HCT116 (cell line): ENCODE data around the gene THSD7A. TPM values are rescaled to one million over a fixed set of nuclear protein-coding genes. Genes with fewer than 3 reads are reported as not detected.

Source experiments
- ATAC-seq: fragments of 200-7000 bp; cut with Tn5 transposase; 2 replicates; pipeline ENCODE4 v1.9.1; 2020; ENCODE audit warnings: mild to moderate bottlenecking, moderate library complexity
- BruUV-seq: library from RNA; stranded (reverse); fragments of 400-500 nt; replicated peaks from 2 replicates; lab custom pipeline; 2021; lab: Mats Ljungman, UMichigan
- CTCF ChIA-PET: fragments of 300-600 bp; sonication (Branson Sonifier 250); formaldehyde crosslinking; loops from one replicate; lab custom pipeline; 2021; ENCODE audit warnings: antibody characterized with exemption; lab: Charles Lee
- POLR2A ChIA-PET: fragments of 300-600, 350-600 bp; sonication (Branson Sonifier 250); formaldehyde crosslinking; loops from one replicate; lab custom pipeline; 2021; ENCODE audit warnings: antibody characterized with exemption; lab: Charles Lee
- RAD21 ChIA-PET, 2 experiments: fragments of 300-600 bp; sonication (Branson Sonifier 250); formaldehyde crosslinking; loops; one replicate each; lab custom pipeline; 2023; ENCODE audit warnings: low total read pairs in 2 of 2; ENCODE audit not compliant: uncharacterized antibody in 2 of 2, unreplicated experiment in 2 of 2, low non-redundant PET in 1 of 2; lab: Charles Lee
- DNase-seq: peaks from one replicate; pipeline ENCODE4 v3.0.0-alpha.2; 2010; ENCODE audit warnings: low read depth, low spot score
- H2AFZ ChIP-seq: fragments of 200-600 bp; shearing (Covaris generic), sonication (generic); 2 replicates; pipeline ENCODE4 v1.6.1; 2017; ENCODE audit warnings: low read depth, mixed run types, mixed read lengths, antibody characterized with exemption, low read length; ENCODE audit not compliant: poor library complexity, severe bottlenecking
- H3K27ac ChIP-seq: 2 replicates; pipeline ENCODE4 v1.5.1; 2012; ENCODE audit warnings: low read depth, low read length
- H3K27me3 ChIP-seq: fragments of 200-600 bp; sonication (generic); 2 replicates; pipeline ENCODE4 v1.6.1; 2016; ENCODE audit warnings: mixed run types, low read length, mixed read lengths; ENCODE audit not compliant: insufficient read depth
- H3K36me3 ChIP-seq, 2 experiments: fragments of 200-500 bp in 1 of 2; fragments of 200-600 bp in 1 of 2; sonication (Bioruptor generic) in 1 of 2; sonication (generic) in 1 of 2; 2 replicates each; pipeline versions ENCODE4 v1.5.1 to v1.6.1; 2014 to 2016; ENCODE audit warnings: low read length in 2 of 2, inconsistent platforms in 1 of 2, mixed read lengths in 1 of 2, mixed run types in 1 of 2; ENCODE audit not compliant: insufficient read depth in 2 of 2, control insufficient read depth in 1 of 2
- H3K4me1 ChIP-seq, 2 experiments: fragments of 200-600 bp in 1 of 2; sonication (generic) in 1 of 2; 2 replicates each; pipeline versions ENCODE4 v1.5.1 to v1.6.1; 2012 to 2017; ENCODE audit warnings: low read length in 2 of 2, inconsistent platforms in 1 of 2, mild to moderate bottlenecking in 1 of 2, mixed read lengths in 1 of 2, mixed run types in 1 of 2, moderate library complexity in 1 of 2; ENCODE audit not compliant: insufficient read depth in 2 of 2, control insufficient read depth in 1 of 2
- H3K4me2 ChIP-seq: fragments of 200-600 bp; sonication (generic); 2 replicates; pipeline ENCODE4 v1.6.1; 2017; ENCODE audit warnings: mixed run types, low read length, mixed read lengths
- H3K4me3 ChIP-seq, 2 experiments: fragments of 200-600 bp in 1 of 2; sonication (generic) in 1 of 2; replicated peaks in 1 of 2; 2 replicates each; pipeline ENCODE4 v1.5.1; 2011 to 2016; ENCODE audit warnings: low read length in 2 of 2, control low read depth in 1 of 2, low read depth in 1 of 2, mild to moderate bottlenecking in 1 of 2, mixed read lengths in 1 of 2, mixed run types in 1 of 2
- H3K79me2 ChIP-seq: fragments of 200-600 bp; sonication (generic); 2 replicates; pipeline ENCODE4 v1.6.1; 2017; ENCODE audit warnings: mild to moderate bottlenecking, mixed run types, low read length, moderate library complexity, mixed read lengths; ENCODE audit not compliant: insufficient read depth
- H3K9ac ChIP-seq: fragments of 200-600 bp; sonication (generic); 2 replicates; pipeline ENCODE4 v1.6.1; 2016; ENCODE audit warnings: low read length, mixed read lengths
- H3K9me2 ChIP-seq: fragments of 200-600 bp; sonication (generic), shearing (Covaris generic); 2 replicates; pipeline ENCODE4 v1.6.1; 2017; ENCODE audit warnings: mixed run types, mild to moderate bottlenecking, moderate library complexity; ENCODE audit not compliant: insufficient read depth
- H3K9me3 ChIP-seq, 2 experiments: fragments of 200-500 bp in 1 of 2; fragments of 200-600 bp in 1 of 2; sonication (Bioruptor generic) in 1 of 2; sonication (generic) in 1 of 2; 2 replicates each; pipeline ENCODE4 v1.6.1; 2014 to 2017; ENCODE audit warnings: low read length in 2 of 2, mixed read lengths in 2 of 2, inconsistent platforms in 1 of 2, low read depth in 1 of 2, mild to moderate bottlenecking in 1 of 2, mixed run types in 1 of 2, moderate library complexity in 1 of 2; ENCODE audit not compliant: control insufficient read depth in 1 of 2, insufficient read depth in 1 of 2
- H4K20me1 ChIP-seq: fragments of 200-600 bp; sonication (generic), shearing (Covaris generic); 2 replicates; pipeline ENCODE4 v1.6.1; 2017; ENCODE audit warnings: mixed run types, mild to moderate bottlenecking, moderate library complexity; ENCODE audit not compliant: insufficient read depth
- CEBPB ChIP-seq: IDR thresholded peaks from 2 replicates; pipeline ENCODE4 v1.6.1; 2012; ENCODE audit warnings: low read depth
- EGR1 ChIP-seq: IDR thresholded peaks from 2 replicates; pipeline ENCODE4 v1.6.1; 2012; ENCODE audit warnings: low read depth
- ELF1 ChIP-seq: IDR thresholded peaks from 2 replicates; pipeline ENCODE4 v1.6.1; 2012; ENCODE audit warnings: low read depth, borderline replicate concordance
- EZH2 ChIP-seq: fragments of 200-600 bp; sonication (generic); IDR thresholded peaks from 2 replicates; pipeline ENCODE4 v1.6.1; 2017; ENCODE audit warnings: antibody characterized with exemption, mixed run types
- EZH2phosphoT487 ChIP-seq: fragments of 200-600 bp; IDR thresholded peaks from 2 replicates; pipeline ENCODE4 v1.6.1; 2018; ENCODE audit warnings: antibody characterized with exemption, borderline replicate concordance
- FOSL1 ChIP-seq: IDR thresholded peaks from 2 replicates; pipeline ENCODE4 v1.6.1; 2012; ENCODE audit warnings: low read depth
- JUND ChIP-seq: IDR thresholded peaks from 2 replicates; pipeline ENCODE4 v1.6.1; 2012
- POLR2A ChIP-seq: IDR thresholded peaks from 2 replicates; pipeline ENCODE4 v1.7.0; 2011; ENCODE audit warnings: borderline replicate concordance; ENCODE audit not compliant: insufficient read depth, insufficient read length; ENCODE audit errors: extremely low read depth
- POLR2AphosphoS5 ChIP-seq: IDR thresholded peaks from 2 replicates; pipeline ENCODE4 v1.6.1; 2011; ENCODE audit warnings: mild to moderate bottlenecking, low read depth, low read length, moderate library complexity
- REST ChIP-seq: IDR thresholded peaks from 2 replicates; pipeline ENCODE4 v1.6.1; 2012; ENCODE audit warnings: low read depth
- SIN3A ChIP-seq: IDR thresholded peaks from 2 replicates; pipeline ENCODE4 v1.6.1; 2012; ENCODE audit warnings: low read depth
- SP1 ChIP-seq: IDR thresholded peaks from 2 replicates; pipeline ENCODE4 v1.6.1; 2012; ENCODE audit warnings: low read depth
- SRF ChIP-seq: IDR thresholded peaks from 2 replicates; pipeline ENCODE4 v1.6.1; 2012; ENCODE audit warnings: low read depth
- TCF7L2 ChIP-seq: IDR thresholded peaks from 2 replicates; pipeline ENCODE4 v1.7.0; 2011; ENCODE audit warnings: borderline replicate concordance, inconsistent platforms; ENCODE audit not compliant: insufficient read depth, insufficient read length; ENCODE audit errors: extremely low read depth
- YY1 ChIP-seq: IDR thresholded peaks from 2 replicates; pipeline ENCODE4 v1.6.1; 2011; ENCODE audit warnings: low read length, low read depth, moderate library complexity, mild to moderate bottlenecking; ENCODE audit not compliant: insufficient replicate concordance; ENCODE audit errors: extremely low read depth
- ZBTB33 ChIP-seq: IDR thresholded peaks from 2 replicates; pipeline ENCODE4 v1.6.1; 2011; ENCODE audit warnings: mild to moderate bottlenecking, low read length, moderate library complexity; ENCODE audit not compliant: insufficient replicate concordance; ENCODE audit errors: extremely low read depth
- ZNF274 ChIP-seq: fragments of 200-500 bp; sonication (Bioruptor generic); IDR thresholded peaks from 2 replicates; pipeline ENCODE4 v1.6.1; 2014; ENCODE audit warnings: mild to moderate bottlenecking, low read depth, low read length, inconsistent platforms
- intact Hi-C: fragments of 100-400 bp; cut with micrococcal nuclease; formaldehyde crosslinking; loops from 2 replicates; pipeline ENCODE4 v1.10.0; 2022
- total RNA-seq: library from RNA; stranded (reverse); gene quantifications from one replicate; pipeline ENCODE4 v1.2.1, GENCODE V29; 2021; ENCODE audit not compliant: unreplicated experiment
- TF ChIP-seq, protein P1 (sequence below): IDR thresholded peaks from 2 replicates; pipeline ENCODE4 v1.6.1; 2012
- TF ChIP-seq, protein P2 (sequence below): IDR thresholded peaks from 2 replicates; pipeline ENCODE4 v1.6.1; 2012
- TF ChIP-seq, protein P3 (sequence below), 3 experiments: fragments of 200-600 bp in 1 of 3; sonication (generic) in 1 of 3; IDR thresholded peaks in 2 of 3; conservative IDR thresholded peaks in 1 of 3; 2 replicates each; pipeline ENCODE4 v1.5.1; 2012 to 2017; ENCODE audit warnings: low read depth in 2 of 3, low read length in 2 of 3, antibody characterized with exemption in 1 of 3, borderline replicate concordance in 1 of 3, control low read depth in 1 of 3, mild to moderate bottlenecking in 1 of 3, mixed read lengths in 1 of 3, mixed run types in 1 of 3, moderate library complexity in 1 of 3; ENCODE audit not compliant: insufficient read depth in 1 of 3

The THSD7A gene
- total RNA-seq, 1 experiment from 2014 or later, result 0.05 TPM

DNA sequence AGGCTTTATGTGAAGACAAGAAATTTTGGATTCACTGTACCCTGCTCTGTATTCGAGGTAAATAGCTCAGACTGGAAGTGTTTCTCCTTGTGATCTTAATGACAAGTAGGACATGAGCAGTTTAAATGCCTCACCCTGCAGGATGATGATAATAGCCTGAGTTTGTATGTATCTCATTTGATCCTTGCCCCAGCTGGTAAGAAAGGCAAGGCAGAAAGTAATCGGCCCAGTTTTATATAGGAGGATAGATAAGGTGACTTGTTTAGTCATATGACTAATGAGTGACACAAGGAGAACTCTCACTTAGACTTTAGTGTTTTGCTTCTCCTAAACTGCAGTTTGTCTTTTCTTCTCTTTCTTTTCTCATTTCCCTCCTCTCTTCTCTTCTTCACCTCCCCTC, 485.7 kb downstream of the THSD7A start:
- intact Hi-C loops, result loop anchor here (10.0 kb wide), 1 partner anchor 932 kb away; no protein-coding TSS in a partner anchor
- CTCF ChIA-PET, result interaction anchor here (1.2 kb wide), 1 partner anchor 457 kb away, joined by 3 read pairs; no protein-coding TSS in a partner anchor
- RAD21 ChIA-PET, result no interaction called here

More for the DNA sequence above, 485.7 kb downstream of the THSD7A start:
- H3K9me2 ChIP-seq, result no peaks in the 10 kb centered on the region
- H3K79me2 ChIP-seq, result no peaks in the 10 kb centered on the region
- TF ChIP-seq POLR2A (no peak), REST (no peak), JUND (no peak), EZH2phosphoT487 (no peak), POLR2AphosphoS5 (no peak), FOSL1 (no peak), SRF (no peak), CEBPB (no peak), SIN3A (no peak), ELF1 (no peak), EZH2 (no peak), ZBTB33 (no peak), EGR1 (no peak), ZNF274 (no peak), YY1 (no peak), TCF7L2 (no peak), SP1 (no peak)
- TF ChIP-seq, protein P1, sequence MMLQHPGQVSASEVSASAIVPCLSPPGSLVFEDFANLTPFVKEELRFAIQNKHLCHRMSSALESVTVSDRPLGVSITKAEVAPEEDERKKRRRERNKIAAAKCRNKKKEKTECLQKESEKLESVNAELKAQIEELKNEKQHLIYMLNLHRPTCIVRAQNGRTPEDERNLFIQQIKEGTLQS, result no peak
- TF ChIP-seq, protein P2, sequence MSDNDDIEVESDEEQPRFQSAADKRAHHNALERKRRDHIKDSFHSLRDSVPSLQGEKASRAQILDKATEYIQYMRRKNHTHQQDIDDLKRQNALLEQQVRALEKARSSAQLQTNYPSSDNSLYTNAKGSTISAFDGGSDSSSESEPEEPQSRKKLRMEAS, result no peak
- TF ChIP-seq, protein P3, sequence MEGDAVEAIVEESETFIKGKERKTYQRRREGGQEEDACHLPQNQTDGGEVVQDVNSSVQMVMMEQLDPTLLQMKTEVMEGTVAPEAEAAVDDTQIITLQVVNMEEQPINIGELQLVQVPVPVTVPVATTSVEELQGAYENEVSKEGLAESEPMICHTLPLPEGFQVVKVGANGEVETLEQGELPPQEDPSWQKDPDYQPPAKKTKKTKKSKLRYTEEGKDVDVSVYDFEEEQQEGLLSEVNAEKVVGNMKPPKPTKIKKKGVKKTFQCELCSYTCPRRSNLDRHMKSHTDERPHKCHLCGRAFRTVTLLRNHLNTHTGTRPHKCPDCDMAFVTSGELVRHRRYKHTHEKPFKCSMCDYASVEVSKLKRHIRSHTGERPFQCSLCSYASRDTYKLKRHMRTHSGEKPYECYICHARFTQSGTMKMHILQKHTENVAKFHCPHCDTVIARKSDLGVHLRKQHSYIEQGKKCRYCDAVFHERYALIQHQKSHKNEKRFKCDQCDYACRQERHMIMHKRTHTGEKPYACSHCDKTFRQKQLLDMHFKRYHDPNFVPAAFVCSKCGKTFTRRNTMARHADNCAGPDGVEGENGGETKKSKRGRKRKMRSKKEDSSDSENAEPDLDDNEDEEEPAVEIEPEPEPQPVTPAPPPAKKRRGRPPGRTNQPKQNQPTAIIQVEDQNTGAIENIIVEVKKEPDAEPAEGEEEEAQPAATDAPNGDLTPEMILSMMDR (IDR thresholded peaks at IDR 0.05 in 2 of 3, conservative IDR thresholded peaks at IDR 0.05 in 1 of 3; ENCODE audit: borderline replicate concordance in 1 of 3, insufficient read depth in 1 of 3, low read depth in 2 of 3, low read length in 2 of 3), result no peak
- POLR2A ChIA-PET, result no interaction called here
- H3K9me3 ChIP-seq, result no peaks in the 10 kb centered on the region
- no peak for ATAC-seq
- no peak overlapping the region for H3K9ac ChIP-seq
- H4K20me1 ChIP-seq, result no peaks in the 10 kb centered on the region
- no peak overlapping the region for H3K27ac ChIP-seq
- no peaks in the 10 kb centered on the region for H3K27me3 ChIP-seq
- H3K4me1 ChIP-seq, result no peaks in the 10 kb centered on the region
- no TSS peak for BruUV-seq
- H3K4me2 ChIP-seq, result no peak overlapping the region
- no peak overlapping the region for H2AFZ ChIP-seq
- no peaks in the 10 kb centered on the region for H3K36me3 ChIP-seq
- DNase-seq, result no peak
- no peak overlapping the region for H3K4me3 ChIP-seq
